Caco-2 (cell line): ENCODE data around the gene BRD4. TPM values are rescaled to one million over a fixed set of nuclear protein-coding genes. Genes with fewer than 3 reads are reported as not detected.

Experiments
- BruUV-seq: library from RNA; stranded (reverse); fragments of 400-500 nt; replicated peaks from 2 replicates; lab custom pipeline; 2021; lab: Mats Ljungman, UMichigan
- CTCF ChIA-PET: fragments of 300-600 bp; sonication (Branson Sonifier 250); formaldehyde crosslinking; loops from one replicate; lab custom pipeline; 2022; ENCODE audit warnings: antibody characterized with exemption; lab: Charles Lee
- POLR2A ChIA-PET: fragments of 300-600 bp; sonication (Branson Sonifier 250); formaldehyde crosslinking; loops from one replicate; lab custom pipeline; 2022; ENCODE audit warnings: antibody characterized with exemption; lab: Charles Lee
- DNase-seq, 2 experiments: peaks; one replicate each; pipeline versions ENCODE4 v3.0.0 to v3.0.0-alpha.2; 2020 to 2022
- H3K27me3 ChIP-seq: replicated peaks from 2 replicates; pipeline ENCODE4 v1.6.0; 2011; ENCODE audit warnings: low read length; ENCODE audit not compliant: control insufficient read depth, insufficient read depth
- H3K36me3 ChIP-seq: 2 replicates; pipeline ENCODE4 v1.5.1; 2011; ENCODE audit warnings: low read length; ENCODE audit not compliant: control insufficient read depth, insufficient read depth
- H3K4me1 ChIP-seq: fragments of 250-450 bp; sonication (Bioruptor Pico); 2 replicates; pipeline ENCODE4 v1.5.1; 2020; ENCODE audit warnings: mild to moderate bottlenecking
- H3K4me3 ChIP-seq: 2 replicates; pipeline ENCODE4 v1.5.1; 2011; ENCODE audit warnings: low read depth, mild to moderate bottlenecking, control low read depth, low read length
- H3K9me3 ChIP-seq: fragments of 250-450 bp; sonication (Bioruptor Pico); 2 replicates; pipeline ENCODE4 v1.5.1; 2020; ENCODE audit warnings: mild to moderate bottlenecking, moderate library complexity
- H3K27ac Mint-ChIP-seq: one replicate; pipeline ENCODE4 v1.8.0; 2022; ENCODE audit warnings: mixed read lengths; ENCODE audit not compliant: unreplicated experiment
- H3K27me3 Mint-ChIP-seq: one replicate; pipeline ENCODE4 v1.8.0; 2022; ENCODE audit warnings: mixed read lengths; ENCODE audit not compliant: insufficient read depth, unreplicated experiment
- H3K36me3 Mint-ChIP-seq: one replicate; pipeline ENCODE4 v1.8.0; 2022; ENCODE audit warnings: mild to moderate bottlenecking, mixed read lengths; ENCODE audit not compliant: insufficient read depth, unreplicated experiment
- H3K4me1 Mint-ChIP-seq: one replicate; pipeline ENCODE4 v1.8.0; 2022; ENCODE audit warnings: low read depth, mixed read lengths; ENCODE audit not compliant: unreplicated experiment
- H3K4me3 Mint-ChIP-seq: one replicate; pipeline ENCODE4 v1.8.0; 2022; ENCODE audit warnings: mild to moderate bottlenecking, moderate library complexity, mixed read lengths; ENCODE audit not compliant: unreplicated experiment
- H3K9me3 Mint-ChIP-seq: one replicate; pipeline ENCODE4 v1.8.0; 2022; ENCODE audit warnings: mixed read lengths; ENCODE audit not compliant: unreplicated experiment
- CTCF ChIP-seq, 2 experiments: fragments of 200-600 bp in 1 of 2; IDR thresholded peaks; 1 replicate in 1 of 2; 2 replicates in 1 of 2; pipeline versions ENCODE4 v1.5.1 to v1.8.0; 2011 to 2022; ENCODE audit warnings: antibody characterized with exemption in 1 of 2, control low read depth in 1 of 2, inconsistent platforms in 1 of 2, low read depth in 1 of 2, low read length in 1 of 2, mild to moderate bottlenecking in 1 of 2, moderate library complexity in 1 of 2; ENCODE audit not compliant: insufficient read depth in 1 of 2, severe bottlenecking in 1 of 2, unreplicated experiment in 1 of 2
- intact Hi-C: fragments of 100-400 bp; cut with micrococcal nuclease; formaldehyde crosslinking; loops from one replicate; pipeline ENCODE4 v1.10.0; 2022; ENCODE audit not compliant: unreplicated experiment
- total RNA-seq: library from RNA; stranded (reverse); gene quantifications from 2 replicates; pipeline ENCODE4 v1.2.3, GENCODE V29; 2022

The BRD4 gene
- total RNA-seq, 1 experiment from 2014 or later, result 170 TPM

- POLR2A ChIA-PET, result no interaction called here
- H3K27me3 Mint-ChIP-seq, result no peaks in the 10 kb centered on the region
- intact Hi-C loops, result loop anchor here (5.0 kb wide), 1 partner anchor 53 kb away; no protein-coding TSS in a partner anchor
Measured at GRCh38 chr19:15249972-15250639, 82.2 kb downstream of the BRD4 start.

GRCh38 chr19:15249528-15249874, 82.8 kb downstream of the BRD4 start:
- ChIA-PET POLR2A (no interaction called here), CTCF (interaction anchor here (0.7 to 1.4 kb wide), 3 partner anchors 54 to 88 kb away, joined by 3 to 7 read pairs (median 4); no protein-coding TSS in a partner anchor)
- Mint-ChIP-seq H3K4me3 (no peak overlapping the region), H3K36me3 (peaks cover 92% of the 10 kb centered on the region), H3K4me1 (peaks cover 19% of the 10 kb centered on the region), H3K27me3 (no peaks in the 10 kb centered on the region), H3K27ac (peak overlapping the region; percentile 85), H3K9me3 (no peaks in the 10 kb centered on the region)
- intact Hi-C loops, result loop anchor here (5.0 kb wide), 1 partner anchor 52 kb away; no protein-coding TSS in a partner anchor
- Histone ChIP-seq H3K9me3 (no peaks in the 10 kb centered on the region), H3K4me3 (no peak overlapping the region), H3K27me3 (no peaks in the 10 kb centered on the region), H3K4me1 (peaks cover 27% of the 10 kb centered on the region), H3K36me3 (peaks cover 17% of the 10 kb centered on the region)
- DNase-seq, result no peak
- no peak for TF ChIP-seq CTCF (IDR thresholded peaks at IDR 0.05; ENCODE audit: insufficient read depth in 1 of 2, low read depth in 1 of 2, low read length in 1 of 2, severe bottlenecking in 1 of 2, unreplicated experiment in 1 of 2)
- BruUV-seq, result no TSS peak

More at GRCh38 chr19:15249972-15250639, 82.2 kb downstream of the BRD4 start:
- Histone ChIP-seq H3K9me3 (no peaks in the 10 kb centered on the region), H3K36me3 (peaks cover 19% of the 10 kb centered on the region), H3K27me3 (no peaks in the 10 kb centered on the region), H3K4me3 (no peak overlapping the region), H3K4me1 (peaks cover 27% of the 10 kb centered on the region)
- Mint-ChIP-seq H3K9me3 (no peaks in the 10 kb centered on the region), H3K36me3 (peaks cover 92% of the 10 kb centered on the region), H3K4me3 (no peak overlapping the region), H3K27ac (no peak overlapping the region), H3K4me1 (peaks cover 19% of the 10 kb centered on the region)
- BruUV-seq, result no TSS peak
- CTCF ChIA-PET, result interaction anchor here (0.6 to 2.3 kb wide), 4 partner anchors 16 to 158 kb away, joined by 3 to 11 read pairs (median 4); no protein-coding TSS in a partner anchor
- DNase-seq, result no peak
- no peak for TF ChIP-seq CTCF (IDR thresholded peaks at IDR 0.05; ENCODE audit: insufficient read depth in 1 of 2, low read depth in 1 of 2, low read length in 1 of 2, severe bottlenecking in 1 of 2, unreplicated experiment in 1 of 2)

- H3K4me3 ChIP-seq, result no peak overlapping the region
- H3K36me3 ChIP-seq, result peaks cover 17% of the 10 kb centered on the region
- CTCF ChIA-PET, result interaction anchor here (0.7 kb wide), 2 partner anchors 54 to 87 kb away, joined by 3 to 7 read pairs; no protein-coding TSS in a partner anchor
- DNase-seq, result peak in 1 of 2 experiments; percentile 30
- Mint-ChIP-seq H3K4me3 (no peak overlapping the region), H3K27me3 (no peaks in the 10 kb centered on the region), H3K9me3 (no peaks in the 10 kb centered on the region), H3K4me1 (peaks cover 19% of the 10 kb centered on the region), H3K36me3 (peaks cover 91% of the 10 kb centered on the region), H3K27ac (peak overlapping the region; percentile 85)
- no peaks in the 10 kb centered on the region for H3K9me3 ChIP-seq
- no peak for TF ChIP-seq CTCF (IDR thresholded peaks at IDR 0.05; ENCODE audit: insufficient read depth in 1 of 2, low read depth in 1 of 2, low read length in 1 of 2, severe bottlenecking in 1 of 2, unreplicated experiment in 1 of 2)
- no peaks in the 10 kb centered on the region for H3K27me3 ChIP-seq
- BruUV-seq, result no TSS peak
- POLR2A ChIA-PET, result no interaction called here
- H3K4me1 ChIP-seq, result peaks cover 27% of the 10 kb centered on the region
- intact Hi-C loops, result loop anchor here (5.0 kb wide), 1 partner anchor 52 kb away; no protein-coding TSS in a partner anchor
Measured at GRCh38 chr19:15248648-15249527, 83.5 kb downstream of the BRD4 start.
